ENCODE results near the gene TMTC1.

DNA sequence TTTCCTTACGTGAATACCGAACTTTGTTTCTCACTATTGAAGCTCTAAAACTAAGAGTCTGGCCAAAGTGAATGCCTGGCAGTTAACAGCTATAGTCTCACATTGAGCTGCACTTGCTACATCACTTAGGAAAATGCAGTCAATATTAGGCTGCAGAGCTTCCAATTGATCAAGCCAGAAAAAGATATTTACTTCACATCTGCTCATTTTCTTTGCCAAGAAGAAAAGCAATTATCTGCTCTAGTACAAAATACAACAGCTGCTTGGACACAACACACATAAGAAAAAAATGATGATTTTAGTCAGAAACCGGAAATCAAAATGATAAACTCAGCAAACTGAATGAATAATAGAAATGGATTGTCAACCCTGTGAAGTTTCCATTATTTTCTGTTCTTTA lies 45.4 kb downstream of the TMTC1 start:
- TF ChIP-seq EP300 (IDR thresholded peaks at IDR 0.05; ENCODE audit: borderline replicate concordance): no peak
- TF ChIP-seq, protein P1, sequence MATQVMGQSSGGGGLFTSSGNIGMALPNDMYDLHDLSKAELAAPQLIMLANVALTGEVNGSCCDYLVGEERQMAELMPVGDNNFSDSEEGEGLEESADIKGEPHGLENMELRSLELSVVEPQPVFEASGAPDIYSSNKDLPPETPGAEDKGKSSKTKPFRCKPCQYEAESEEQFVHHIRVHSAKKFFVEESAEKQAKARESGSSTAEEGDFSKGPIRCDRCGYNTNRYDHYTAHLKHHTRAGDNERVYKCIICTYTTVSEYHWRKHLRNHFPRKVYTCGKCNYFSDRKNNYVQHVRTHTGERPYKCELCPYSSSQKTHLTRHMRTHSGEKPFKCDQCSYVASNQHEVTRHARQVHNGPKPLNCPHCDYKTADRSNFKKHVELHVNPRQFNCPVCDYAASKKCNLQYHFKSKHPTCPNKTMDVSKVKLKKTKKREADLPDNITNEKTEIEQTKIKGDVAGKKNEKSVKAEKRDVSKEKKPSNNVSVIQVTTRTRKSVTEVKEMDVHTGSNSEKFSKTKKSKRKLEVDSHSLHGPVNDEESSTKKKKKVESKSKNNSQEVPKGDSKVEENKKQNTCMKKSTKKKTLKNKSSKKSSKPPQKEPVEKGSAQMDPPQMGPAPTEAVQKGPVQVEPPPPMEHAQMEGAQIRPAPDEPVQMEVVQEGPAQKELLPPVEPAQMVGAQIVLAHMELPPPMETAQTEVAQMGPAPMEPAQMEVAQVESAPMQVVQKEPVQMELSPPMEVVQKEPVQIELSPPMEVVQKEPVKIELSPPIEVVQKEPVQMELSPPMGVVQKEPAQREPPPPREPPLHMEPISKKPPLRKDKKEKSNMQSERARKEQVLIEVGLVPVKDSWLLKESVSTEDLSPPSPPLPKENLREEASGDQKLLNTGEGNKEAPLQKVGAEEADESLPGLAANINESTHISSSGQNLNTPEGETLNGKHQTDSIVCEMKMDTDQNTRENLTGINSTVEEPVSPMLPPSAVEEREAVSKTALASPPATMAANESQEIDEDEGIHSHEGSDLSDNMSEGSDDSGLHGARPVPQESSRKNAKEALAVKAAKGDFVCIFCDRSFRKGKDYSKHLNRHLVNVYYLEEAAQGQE (IDR thresholded peaks at IDR 0.05; ENCODE audit: low read depth): no peak
- no peak for TF ChIP-seq CEBPB (IDR thresholded peaks at IDR 0.05)
- TF ChIP-seq CREB1 (IDR thresholded peaks at IDR 0.05; ENCODE audit: low read depth): no peak
- TF ChIP-seq YY1 (IDR thresholded peaks at IDR 0.05; ENCODE audit: low read depth): no peak
- TF ChIP-seq, protein P2, sequence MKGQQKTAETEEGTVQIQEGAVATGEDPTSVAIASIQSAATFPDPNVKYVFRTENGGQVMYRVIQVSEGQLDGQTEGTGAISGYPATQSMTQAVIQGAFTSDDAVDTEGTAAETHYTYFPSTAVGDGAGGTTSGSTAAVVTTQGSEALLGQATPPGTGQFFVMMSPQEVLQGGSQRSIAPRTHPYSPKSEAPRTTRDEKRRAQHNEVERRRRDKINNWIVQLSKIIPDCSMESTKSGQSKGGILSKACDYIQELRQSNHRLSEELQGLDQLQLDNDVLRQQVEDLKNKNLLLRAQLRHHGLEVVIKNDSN (IDR thresholded peaks at IDR 0.05): no peak
- TF ChIP-seq TCF12 (IDR thresholded peaks at IDR 0.05; ENCODE audit: low read depth): no peak
